Ureter (tissue), 1 donor: Measurements from ENCODE around the gene SLC50A1. TPM values are rescaled to one million over a fixed set of nuclear protein-coding genes. Genes with fewer than 3 reads are reported as not detected.
A peak's percentile ranks its signal among the peaks of the same experiment; 100 is the strongest.
"Not testable (repeated sequence)": the region's sequence is repeated elsewhere in the genome, so short reads cannot be mapped to it uniquely, and the experiment has no call there.

ENCODE experiments used
- DNase-seq: peaks from one replicate; pipeline ENCODE4 v3.0.0-alpha.2; 2020; ENCODE audit warnings: low spot score
- total RNA-seq: library from RNA; stranded (reverse); gene quantifications from one replicate; pipeline ENCODE4 v1.2.4, GENCODE V29; 2023
- donor health status: DM: yes; HTN: yes; CAD: no.

SLC50A1 gene
- total RNA-seq, 1 donor from 2014 or later, result 63.4 TPM

DNA sequence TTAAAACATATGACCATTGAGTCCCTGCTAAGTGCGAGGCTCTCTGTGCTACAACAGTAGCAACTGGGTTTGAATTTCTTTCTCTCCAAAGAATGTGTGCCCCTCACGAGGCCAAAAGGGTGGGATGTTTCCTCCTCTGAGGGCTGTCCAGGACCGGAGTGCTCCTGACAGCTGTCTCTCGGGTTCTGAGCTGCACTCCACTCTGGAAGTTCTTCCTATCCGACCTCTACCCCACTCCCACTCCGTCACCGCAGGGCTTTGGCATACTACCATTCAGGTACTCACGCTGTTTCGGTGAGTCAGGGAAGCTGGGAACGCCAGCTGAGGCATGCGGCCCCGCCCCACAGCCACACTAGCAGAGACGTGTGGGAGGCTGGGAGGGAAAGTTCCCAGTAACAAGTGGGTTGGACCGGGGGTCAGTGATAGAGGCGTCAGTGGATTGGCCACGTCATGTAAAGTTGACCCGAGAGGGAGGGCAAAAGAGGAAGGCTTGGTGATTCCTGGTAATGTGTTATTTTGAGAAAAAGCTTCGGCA lies 705 bp upstream of the SLC50A1 start:
- DNase-seq, result peak; percentile 94

DNA sequence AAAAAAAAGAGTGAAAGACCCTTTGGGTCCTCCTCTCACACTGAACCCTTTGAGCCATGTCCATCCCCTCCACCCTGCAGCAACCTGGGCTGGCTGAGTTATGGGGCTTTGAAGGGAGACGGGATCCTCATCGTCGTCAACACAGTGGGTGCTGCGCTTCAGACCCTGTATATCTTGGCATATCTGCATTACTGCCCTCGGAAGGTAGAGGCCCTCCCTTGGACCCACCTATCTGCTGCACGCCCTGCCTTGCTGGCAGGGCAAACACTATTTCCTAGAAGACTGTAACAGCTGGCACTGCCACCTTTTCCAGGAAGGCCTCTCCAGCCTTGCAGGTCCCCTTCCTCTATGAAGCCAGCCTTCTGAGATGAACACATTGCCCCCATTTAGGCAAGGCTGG lies 1.1 kb downstream of the SLC50A1 start:
- DNase-seq, result no peak

DNA sequence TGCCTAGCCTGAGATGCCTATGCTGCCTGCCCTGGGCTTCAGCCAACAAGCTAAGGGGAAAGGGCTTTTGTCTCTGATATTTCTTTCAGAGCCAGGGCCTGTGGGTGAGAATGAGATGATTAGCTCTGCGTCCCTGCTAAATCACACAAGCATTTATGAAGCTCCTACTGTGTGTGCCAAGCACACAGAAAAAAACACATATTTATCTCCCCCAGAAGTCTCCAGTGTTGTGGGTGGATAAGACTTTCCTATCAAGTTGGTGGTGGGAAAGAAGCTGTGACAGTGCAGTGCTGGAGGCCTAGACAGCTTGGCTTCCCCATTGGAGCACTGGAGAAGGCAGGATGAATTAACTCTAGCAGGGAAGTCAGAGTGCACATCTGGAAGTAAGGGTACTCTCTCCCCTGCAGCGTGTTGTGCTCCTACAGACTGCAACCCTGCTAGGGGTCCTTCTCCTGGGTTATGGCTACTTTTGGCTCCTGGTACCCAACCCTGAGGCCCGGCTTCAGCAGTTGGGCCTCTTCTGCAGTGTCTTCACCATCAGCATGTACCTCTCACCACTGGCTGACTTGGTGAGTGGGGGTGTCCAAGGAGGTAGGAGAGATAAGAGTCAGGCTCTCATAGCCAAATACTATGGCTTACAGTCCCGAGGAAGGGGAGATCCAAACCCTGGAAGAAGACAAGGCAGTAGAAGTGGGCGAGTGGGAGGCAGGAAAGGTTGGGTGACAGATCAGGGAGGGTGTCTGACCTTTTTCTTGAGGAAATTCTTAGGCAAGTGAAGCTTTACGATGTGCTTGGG lies 1.7 kb downstream of the SLC50A1 start:
- no peak for DNase-seq

DNA sequence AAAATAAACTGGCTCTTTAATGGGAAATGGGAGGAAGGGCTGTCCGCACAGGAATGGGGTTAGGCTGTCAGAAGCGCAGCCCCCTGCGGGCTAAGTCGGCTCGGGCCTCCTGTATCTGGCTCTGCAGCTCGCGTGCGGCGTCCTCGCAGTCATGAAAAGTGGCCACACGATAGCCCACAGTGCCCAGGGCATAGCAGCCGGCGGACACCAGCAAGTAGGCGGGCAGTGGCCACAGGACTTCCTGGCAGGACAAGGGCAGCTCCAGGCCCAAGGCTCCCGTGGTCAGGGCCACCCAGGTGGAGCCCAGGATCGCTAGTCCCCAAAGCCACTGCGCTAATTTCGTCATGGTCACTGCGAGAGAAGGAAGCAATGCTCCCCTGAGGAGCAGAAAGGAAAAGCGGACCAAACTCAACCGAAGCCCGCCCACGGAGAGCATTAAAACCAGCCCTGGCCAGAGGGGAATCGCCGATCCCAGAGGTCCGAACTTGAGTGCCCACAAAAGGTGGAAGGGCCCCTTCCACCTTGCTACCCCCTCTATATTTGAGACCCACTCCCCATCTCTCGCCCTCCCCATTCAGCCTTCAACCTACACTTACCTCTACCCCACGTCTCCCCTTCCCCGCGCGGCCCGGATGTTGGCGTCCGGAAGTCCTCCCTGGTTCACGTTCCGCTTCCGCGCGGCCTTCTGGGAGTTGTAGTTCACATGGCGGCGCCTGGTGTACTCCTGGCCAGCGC lies 4.4 kb downstream of the SLC50A1 start, which contains the start of gene DPM3:
Gene DPM3, minus strand, starts transcription at position 637 of the 735 bp plus-strand sequence. Its CDS starts 291 bp downstream, at position 346.
- peak; percentile 93 for DNase-seq

DNA sequence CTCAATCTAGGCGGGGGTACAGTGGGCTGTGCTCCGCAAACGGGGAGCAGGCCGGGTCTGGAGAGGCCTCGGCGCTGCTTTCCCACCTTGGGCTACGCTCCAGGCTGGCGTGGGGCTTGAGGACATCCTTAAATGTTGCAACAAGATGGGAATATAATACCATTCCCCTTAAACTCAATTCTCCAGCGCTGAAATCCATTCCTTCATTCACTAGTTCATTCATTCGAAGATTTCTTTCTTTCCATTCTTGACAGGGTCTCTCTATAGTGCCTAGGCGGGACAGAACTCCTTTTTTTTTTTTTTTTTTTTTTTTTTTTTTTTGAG lies 4.9 kb downstream of the SLC50A1 start:
- no peak for DNase-seq

DNA sequence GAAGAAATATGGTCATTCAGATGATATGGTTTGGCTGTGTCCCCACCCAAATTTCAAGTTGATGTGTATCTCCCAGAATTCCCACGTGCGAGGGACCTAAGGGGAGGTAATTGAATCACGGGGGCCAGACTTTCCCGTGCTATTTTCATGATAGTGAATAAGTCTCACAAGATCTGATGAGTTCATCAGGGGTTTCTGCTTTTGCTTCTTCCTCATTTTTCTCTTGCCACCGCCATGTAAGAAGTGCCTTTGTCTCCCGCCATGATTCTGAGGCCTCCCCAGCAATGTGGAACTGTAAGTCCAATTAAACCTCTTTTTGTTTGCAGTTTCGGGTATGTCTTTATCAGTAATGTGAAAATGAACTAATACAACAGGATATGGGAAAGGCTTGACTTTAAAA lies 6.1 kb downstream of the SLC50A1 start:
- DNase-seq, result no peak

DNA sequence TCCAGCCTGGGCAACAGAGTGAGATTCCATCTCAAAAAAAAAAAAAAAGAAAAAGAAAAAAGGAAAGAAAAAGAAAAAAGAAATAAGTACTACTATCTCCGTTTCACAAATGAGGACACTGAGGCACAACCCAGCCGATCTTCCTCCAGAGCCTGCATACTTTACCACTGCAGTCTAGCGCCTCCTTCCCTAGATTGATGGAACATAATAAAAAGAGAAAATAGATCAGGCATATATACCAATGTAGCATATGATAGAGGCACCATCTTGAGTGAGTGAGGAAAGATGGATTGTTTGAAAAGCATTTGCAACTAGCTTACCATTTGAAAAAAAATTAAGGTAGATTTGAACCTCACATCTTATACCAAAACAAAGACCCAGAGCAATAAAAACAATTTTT lies 9.8 kb downstream of the SLC50A1 start:
- no peak for DNase-seq

DNA sequence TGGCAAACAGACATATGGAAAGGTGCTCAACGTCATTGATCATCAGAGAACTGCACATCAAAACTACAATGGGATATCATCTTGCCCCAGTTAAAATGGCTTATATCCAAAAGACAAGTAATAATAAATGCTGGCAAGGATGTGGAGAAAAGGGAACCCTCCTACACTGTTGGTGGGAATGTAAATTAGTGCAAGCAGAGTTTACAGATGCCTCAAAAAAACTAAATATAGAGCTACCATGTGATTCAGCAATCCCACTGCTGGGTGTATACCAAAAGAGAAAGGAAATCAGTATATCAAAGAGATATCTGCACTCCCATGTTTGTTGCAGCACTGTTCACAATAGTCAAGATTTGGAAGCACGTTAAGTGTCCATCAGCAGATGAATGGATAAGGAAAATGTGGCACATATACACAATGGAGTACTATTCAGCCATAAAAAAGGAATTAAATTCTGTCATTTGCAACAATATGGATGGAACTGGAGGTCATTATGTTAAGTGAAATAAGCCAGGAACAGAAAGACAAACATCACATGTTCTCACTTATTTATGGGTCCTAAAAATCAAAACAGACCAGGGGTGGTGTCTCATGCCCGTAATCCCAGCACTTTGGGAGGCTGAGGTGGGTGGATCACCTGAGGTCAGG lies 20.5 kb downstream of the SLC50A1 start:
- DNase-seq, result not testable (repeated sequence)

DNA sequence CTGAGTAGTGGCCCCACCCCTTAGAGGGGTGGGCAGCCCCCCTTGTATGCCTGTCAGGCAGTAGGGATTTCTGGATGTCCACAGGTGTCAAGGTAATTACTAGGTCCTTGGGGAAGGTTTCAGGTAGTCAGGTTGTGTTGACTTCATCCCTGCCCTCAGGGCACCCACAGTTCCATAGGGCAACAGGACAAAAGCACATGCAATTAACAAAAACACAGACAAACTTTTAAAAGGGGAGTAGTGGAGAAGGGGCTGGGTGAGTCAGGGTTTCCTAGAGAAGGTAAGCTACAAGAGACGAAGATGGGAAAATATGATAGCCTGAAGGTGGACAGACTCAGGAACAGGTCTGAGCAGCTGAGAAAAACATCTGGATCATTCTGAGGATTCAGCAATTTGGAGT lies 23.3 kb downstream of the SLC50A1 start:
- no peak for DNase-seq

DNA sequence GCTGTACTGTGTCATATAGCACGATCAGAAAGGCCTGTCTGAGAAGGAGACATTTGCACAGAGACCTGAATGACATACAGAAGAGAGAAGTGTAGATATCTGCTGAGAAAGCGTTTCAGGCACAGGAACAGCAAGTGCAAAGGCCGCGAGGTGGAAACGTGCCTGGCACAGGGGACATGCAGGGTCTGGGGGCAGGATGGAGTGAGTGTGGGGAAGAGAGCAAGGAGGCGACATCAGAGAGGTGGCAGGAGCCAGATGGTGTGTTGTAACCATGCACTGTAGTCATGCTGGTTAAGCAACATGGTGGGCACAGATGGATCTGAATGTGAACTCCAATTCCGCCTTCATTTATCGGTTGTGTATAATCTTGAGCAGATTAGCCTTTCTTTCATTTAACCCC lies 24.5 kb downstream of the SLC50A1 start:
- DNase-seq, result no peak

DNA sequence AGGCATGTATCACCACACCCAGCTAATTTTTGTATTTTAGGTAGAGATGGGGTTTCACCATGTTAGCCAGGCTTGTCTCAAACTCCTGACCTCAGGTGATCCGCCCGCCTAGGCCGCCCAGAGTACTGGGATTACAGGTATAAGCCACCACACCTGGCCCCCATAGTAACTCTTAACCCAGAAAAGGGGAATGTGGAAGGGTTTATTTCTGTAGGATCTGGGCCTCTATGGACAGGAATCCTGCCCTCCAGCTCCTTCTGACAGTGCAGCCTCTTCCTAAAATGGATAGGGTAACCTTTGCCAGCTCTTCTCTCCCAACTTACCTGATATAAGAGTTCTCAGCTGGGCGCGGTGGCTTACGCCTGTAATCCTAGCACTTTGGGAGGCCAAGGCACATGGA lies 27.0 kb downstream of the SLC50A1 start:
- DNase-seq, result not testable (repeated sequence)

DNA sequence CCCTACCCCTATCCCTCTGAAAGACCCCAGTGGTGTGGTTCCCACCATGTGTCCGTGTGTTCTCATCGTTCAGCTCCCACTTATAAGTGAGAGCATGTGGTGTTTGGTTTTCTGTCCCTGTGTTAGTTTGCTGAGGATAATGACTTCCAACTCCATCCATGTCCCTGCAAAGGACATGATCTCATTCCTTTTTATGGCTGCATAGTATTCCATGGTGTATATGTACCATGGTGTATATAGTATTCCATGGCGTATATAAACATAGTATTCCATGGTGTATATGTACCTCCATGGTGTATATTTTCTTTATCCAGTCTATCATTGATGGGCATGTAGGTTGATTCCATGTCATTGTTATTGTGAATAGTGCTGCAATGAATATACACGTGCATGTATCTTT lies 28.1 kb downstream of the SLC50A1 start:
- DNase-seq, result not testable (repeated sequence)

DNA sequence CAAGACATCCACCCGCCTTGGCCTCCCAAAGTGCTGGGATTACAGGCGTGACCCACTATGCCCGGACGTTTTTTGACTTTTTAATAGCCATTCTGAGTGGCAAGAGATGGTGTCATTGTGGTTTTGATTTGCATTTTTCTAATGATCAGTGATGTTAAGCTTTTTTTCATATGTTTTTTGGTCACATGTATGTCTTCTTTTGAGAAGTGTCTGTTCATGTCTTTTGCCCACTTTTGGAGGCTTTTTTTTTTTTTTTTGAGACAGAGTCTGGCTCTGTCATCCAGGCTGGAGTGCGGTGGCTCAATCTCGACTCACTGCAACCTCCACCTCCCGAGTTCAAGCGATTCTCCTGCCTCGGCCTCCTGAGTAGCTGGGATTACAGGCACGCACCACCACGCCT lies 29.0 kb downstream of the SLC50A1 start:
- not testable (repeated sequence) for DNase-seq

DNA sequence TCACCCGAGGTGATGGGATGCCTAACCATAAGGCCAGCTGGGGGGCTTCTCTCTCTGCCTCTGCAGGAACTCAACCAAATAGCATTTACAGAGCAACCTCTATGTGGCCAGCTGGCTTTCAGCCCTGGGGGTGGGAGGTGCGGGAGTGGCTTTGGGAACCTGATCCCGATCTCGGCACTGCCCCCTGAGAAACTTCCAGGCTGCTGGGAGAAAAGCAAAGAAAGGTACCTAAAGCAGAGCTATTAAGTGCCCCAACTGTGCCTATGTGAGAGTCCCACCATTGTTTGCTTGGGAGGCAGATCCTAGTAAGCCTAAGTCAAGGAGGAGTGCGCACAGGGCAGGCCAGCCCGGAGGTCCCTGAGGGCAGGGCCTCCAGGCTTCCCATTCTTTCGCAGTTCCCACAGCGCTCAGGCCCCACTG lies 30.4 kb downstream of the SLC50A1 start:
- peak; percentile 37 for DNase-seq

DNA sequence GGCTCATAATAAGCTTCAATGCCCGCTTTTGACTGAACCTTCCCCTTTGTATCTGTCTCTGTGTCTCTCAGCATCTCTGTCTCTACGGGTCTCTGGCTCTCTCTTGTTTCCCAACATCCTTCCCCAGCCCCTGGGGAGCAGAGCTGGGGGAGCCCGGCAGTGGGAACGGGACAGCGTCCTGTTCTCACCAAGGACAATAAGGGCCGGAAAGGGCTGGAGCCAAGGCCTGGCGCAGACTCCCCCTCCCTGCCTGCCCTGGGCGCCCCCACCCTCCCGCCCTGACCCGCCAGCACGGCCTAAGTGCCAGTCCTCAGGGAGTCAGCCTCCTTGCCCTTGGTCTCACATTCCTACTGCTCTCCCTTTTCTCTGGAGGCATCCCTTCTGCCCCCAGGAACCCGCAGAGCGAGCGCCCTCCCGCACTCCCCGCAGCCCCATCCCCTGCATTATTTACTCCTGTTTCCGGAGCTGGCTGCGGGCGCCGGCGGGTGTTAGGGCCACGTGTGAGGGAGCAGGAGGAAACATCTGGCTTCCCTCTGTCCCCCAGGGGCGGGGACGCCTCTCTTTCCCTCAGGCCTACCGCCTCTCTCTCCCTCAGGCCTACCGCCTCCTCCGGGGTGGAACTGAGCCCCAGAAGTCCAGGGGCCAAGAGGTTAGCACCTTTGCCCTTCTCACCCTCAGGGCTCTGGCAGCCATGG lies 31.0 kb downstream of the SLC50A1 start:
- peak; percentile 51 for DNase-seq

DNA sequence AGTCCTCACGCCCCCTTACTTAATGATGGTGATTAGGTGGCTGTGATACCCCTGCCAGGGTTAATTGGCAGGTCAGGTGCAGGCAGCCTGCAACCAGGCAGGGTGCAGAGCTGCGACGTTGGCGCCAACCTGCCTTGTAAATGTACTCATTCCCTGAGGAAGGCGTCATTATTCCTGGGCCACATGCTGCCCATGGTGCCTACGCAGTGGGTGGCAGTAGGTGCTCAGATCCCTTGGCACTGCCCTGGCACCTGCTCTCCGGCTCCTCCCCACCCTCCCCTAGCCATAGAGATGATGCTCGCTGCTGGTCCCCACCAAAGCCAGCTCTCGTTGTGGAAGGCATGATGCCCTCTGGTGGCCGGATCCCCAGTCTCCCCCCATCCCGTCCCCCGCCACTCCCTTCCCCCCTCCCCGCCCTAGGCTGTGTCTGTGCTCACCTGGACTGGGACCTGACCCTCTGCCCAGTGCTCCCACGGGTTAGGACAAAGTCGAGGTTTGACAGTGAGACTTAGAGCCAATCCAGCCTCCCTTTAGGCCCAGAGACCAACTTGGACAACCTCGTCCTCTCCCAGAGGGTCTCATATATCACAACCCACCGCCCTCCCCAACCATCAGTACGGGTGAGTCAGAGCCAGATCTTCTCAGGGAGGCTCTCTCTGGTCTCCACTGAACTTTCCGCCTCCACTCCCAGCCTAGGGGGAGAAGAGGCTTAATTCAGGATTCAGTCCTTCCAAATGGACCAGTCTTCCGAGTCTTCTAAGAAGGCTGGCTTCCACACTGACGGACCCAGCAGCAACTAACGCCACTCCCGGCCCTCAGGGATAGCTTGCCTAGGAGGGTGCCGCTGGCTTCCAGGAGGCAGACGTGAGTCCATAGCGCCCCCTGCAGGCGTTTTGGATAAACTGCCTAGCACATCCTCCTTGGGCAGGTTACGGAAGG lies 31.8 kb downstream of the SLC50A1 start:
- DNase-seq, result peak; percentile 89

DNA sequence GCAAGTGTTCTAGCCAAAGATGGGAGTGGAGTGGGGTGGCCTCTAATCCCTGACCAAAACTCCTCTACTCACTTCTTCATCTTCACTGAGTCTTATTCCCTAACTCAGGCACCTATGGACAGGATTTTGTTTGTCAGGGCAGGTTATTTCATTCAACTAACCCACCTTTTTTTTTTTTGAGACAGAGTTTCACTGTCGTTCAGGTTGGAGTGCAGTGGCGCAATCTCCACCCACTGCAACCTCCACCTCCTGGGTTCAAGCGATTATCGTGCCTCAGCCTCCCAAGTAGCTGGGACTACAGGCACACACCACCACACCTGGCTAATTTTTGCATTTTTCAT lies 32.4 kb downstream of the SLC50A1 start:
- DNase-seq, result not testable (repeated sequence)

DNA sequence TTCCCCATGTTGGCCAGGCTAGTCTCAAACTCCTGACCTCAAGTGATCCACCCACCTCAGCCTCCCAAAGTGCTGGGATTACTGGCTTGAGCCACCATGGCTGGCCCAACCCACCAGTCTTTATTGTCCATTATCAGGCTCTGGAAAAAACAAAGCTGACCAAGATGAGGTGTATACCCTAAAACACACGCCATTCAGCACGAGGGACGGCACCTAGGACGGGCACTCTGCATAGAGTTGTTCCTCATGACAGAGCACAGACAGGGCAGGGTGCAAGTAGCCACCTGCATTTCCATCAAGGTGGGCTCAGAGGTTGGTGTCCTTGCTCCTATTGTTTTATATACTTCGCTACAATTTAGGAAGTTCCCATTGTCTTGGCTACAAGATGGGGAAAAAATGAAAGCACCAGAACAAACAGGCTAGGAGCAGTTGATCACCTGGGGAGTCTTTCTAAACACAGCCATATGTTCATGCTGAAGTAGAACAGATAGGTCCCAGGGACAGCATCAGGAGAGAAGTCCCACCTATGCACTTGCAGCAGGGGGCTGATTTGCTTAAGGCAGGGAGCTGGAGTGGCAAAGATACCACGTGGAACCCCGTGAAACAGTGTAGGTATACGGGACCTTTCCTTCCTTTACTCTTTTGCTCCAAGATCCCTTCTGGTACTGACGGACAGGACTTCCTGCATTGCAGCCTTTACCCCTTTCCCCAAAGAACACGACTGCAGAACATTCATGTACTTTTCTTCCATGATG lies 33.0 kb downstream of the SLC50A1 start:
- peak; percentile 33 for DNase-seq

DNA sequence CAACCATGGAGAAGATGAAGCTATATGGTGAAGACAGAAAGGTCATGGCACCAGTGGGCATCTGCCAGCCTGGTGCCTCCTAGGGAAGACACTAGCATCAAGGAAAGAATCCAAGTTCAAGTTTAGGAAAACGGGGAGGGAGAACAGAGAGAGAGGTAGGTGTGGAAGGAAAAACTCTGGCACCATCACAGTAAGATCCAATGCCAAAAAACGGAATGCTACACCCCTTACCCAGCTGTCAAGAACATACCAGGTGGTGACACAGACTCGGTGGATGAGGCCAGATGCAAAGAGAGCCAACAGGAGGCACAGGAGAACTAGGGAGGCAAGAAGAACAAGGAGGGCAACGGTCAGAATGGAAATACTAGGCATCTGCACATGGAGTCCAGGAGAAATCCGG lies 33.9 kb downstream of the SLC50A1 start:
- no peak for DNase-seq
